Right cardiac atrium (tissue), 5 donors: ENCODE data around the gene MOGAT1. TPM values are rescaled to one million over a fixed set of nuclear protein-coding genes. Genes with fewer than 3 reads are reported as not detected.

Experiments
- ATAC-seq, 2 donors: fragments of 200-7000 bp; cut with Tn5 transposase; one replicate each; pipeline versions ENCODE4 v1.8.0 to v1.9.1; 2020; ENCODE audit warnings: moderate library complexity in 2 of 2, mild to moderate bottlenecking in 1 of 2
- DNase-seq, 3 donors: peaks; one replicate each; pipeline ENCODE4 v3.0.0-alpha.2; 2020
- H3K27ac ChIP-seq: one replicate; pipeline ENCODE4 v1.5.1; 2013; ENCODE audit warnings: mild to moderate bottlenecking, low read length, control low read depth, moderate library complexity
- H3K27me3 ChIP-seq: one replicate; pipeline ENCODE4 v1.6.1; 2013; ENCODE audit not compliant: control insufficient read depth, insufficient read depth
- H3K4me1 ChIP-seq: one replicate; pipeline ENCODE4 v1.6.1; 2013; ENCODE audit warnings: low read length; ENCODE audit not compliant: control insufficient read depth, insufficient read depth
- H3K4me3 ChIP-seq: one replicate; pipeline ENCODE4 v1.5.1; 2013; ENCODE audit warnings: low read length, control low read depth
- H3K9me3 ChIP-seq: one replicate; pipeline ENCODE4 v1.6.1; 2013; ENCODE audit warnings: low read length; ENCODE audit not compliant: control insufficient read depth
- WGBS: extraction: QIAGEN DNeasy Blood & Tissue Kit; methylation state at CpG from one replicate; pipeline ENCODE4 v1.1.7; 2013; 5-methylcytosine and 5-hydroxymethylcytosine counted together
- intact Hi-C, 4 donors: fragments of 100-400 bp; cut with DNase I; formaldehyde crosslinking; loops; one replicate each; pipeline versions ENCODE4 v1.11.0 to v1.14.0; 2022 to 2023
- polyA plus RNA-seq: library from polyadenylated mRNA; stranded (reverse); fragments of 200-250 nt; gene quantifications from one replicate; pipeline ENCODE4 v1.2.3, GENCODE V29; 2013
- total RNA-seq, 4 donors: library from RNA; stranded (reverse); fragmentation: NEBNext Ultra II Directional; extraction: Animal tissue kit (Norgen Biotek cat#: 25700); gene quantifications; one replicate each; pipeline ENCODE4 v1.2.1, GENCODE V29; 2021
- donor health status: healthy with polysubstance abuse.
- donor health status: DM: no; HTN: yes; CAD: no.
- donor health status: DM: no; HTN: no; CAD: no.
- donor health status: DM: no; HTN: yes; CAD: no; lungs with severe emphysema.
- donor health status: DM: yes; HTN: yes; CAD: no.

Gene MOGAT1
- total and polyA plus RNA-seq, 5 donors: 0.16 to 0.59 TPM; not detected in 3

DNA sequence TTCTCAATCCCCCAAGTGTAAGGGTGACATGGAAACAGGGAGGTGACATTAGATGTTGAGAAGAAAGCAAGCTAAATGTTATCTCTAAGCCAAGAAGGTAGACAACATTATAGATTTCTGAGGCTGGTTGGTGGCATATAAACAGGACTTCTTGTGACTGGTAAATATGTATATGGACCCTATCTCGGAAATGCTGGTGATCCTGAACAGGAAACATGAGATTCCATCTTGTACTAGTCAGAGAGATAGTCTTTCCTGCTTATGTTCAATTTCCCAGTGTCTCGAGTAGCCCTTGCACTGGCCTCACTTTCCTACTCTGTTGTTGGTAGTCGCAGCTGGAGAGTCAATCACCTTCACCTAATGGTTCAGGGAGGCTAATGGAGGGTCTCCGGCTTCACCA lies 26.8 kb downstream of the MOGAT1 start:
- no peak for DNase-seq
- H3K4me3 ChIP-seq: no peak overlapping the region
- WGBS: 81% methylated on average over 4 of the region's 4 CpGs

GRCh38 chr2:222701233-222701632 lies 29.8 kb downstream of the MOGAT1 start:
- intact Hi-C loops: loop anchor here in 1 of 4 donors (10.0 kb wide), 1 partner anchor 164 kb away; the partner anchor contains the start of gene ACSL3
- 50% methylated on average over 1 of the region's 1 CpG for WGBS

More for the DNA sequence above, 26.8 kb downstream of the MOGAT1 start:
- Histone ChIP-seq H3K9me3 (no peaks in the 10 kb centered on the region), H3K27ac (no peak overlapping the region), H3K27me3 (no peaks in the 10 kb centered on the region), H3K4me1 (no peaks in the 10 kb centered on the region)
- ATAC-seq: no peak
- intact Hi-C loops: no loop called here

DNA sequence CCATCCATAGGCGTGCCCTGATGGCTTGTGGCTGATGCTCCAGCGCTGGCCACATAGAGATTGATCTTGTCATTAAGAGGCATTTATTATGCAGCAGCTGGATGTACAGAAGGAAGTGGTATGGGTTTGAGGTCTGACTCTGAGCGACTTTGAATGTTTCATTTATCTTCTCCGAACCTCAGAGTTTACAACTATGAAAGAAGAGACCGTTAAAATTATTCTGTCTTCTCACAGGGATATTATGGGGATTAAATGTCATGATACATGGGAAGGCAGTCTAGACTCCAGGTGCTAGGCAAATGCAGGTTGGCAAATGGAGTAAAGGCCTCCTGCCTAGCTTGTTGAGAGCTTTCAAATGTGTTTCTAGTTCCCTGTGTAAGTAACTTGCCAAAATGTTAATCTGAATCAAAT lies 30.3 kb downstream of the MOGAT1 start:
- Histone ChIP-seq H3K4me3 (no peak overlapping the region), H3K4me1 (peaks cover 2% of the 10 kb centered on the region), H3K27ac (no peak overlapping the region), H3K9me3 (no peaks in the 10 kb centered on the region), H3K27me3 (no peaks in the 10 kb centered on the region)
- WGBS: 70% methylated on average over 5 of the region's 5 CpGs
- intact Hi-C loops: loop anchor here in 1 of 4 donors (10.0 kb wide), 1 partner anchor 163 kb away; the partner anchor contains the start of gene ACSL3
- DNase-seq (no peak), ATAC-seq (no peak)

More at GRCh38 chr2:222701233-222701632, 29.8 kb downstream of the MOGAT1 start:
- ATAC-seq (no peak), DNase-seq (no peak)
- Histone ChIP-seq H3K4me3 (no peak overlapping the region), H3K4me1 (peaks cover 2% of the 10 kb centered on the region), H3K27me3 (no peaks in the 10 kb centered on the region), H3K27ac (no peak overlapping the region), H3K9me3 (no peaks in the 10 kb centered on the region)

GRCh38 chr2:222703091-222703490 lies 31.6 kb downstream of the MOGAT1 start:
- peak in 1 of 2 donors; percentile 61 for ATAC-seq
- H3K27me3 ChIP-seq: no peaks in the 10 kb centered on the region
- 36% methylated on average over 2 of the region's 2 CpGs for WGBS
- H3K9me3 ChIP-seq: no peaks in the 10 kb centered on the region
- no peak overlapping the region for H3K27ac ChIP-seq
- no peak for DNase-seq
- intact Hi-C loops: loop anchor here in 1 of 4 donors (10.0 kb wide), 1 partner anchor 162 kb away; the partner anchor contains the start of gene ACSL3
- H3K4me1 ChIP-seq: peaks cover 2% of the 10 kb centered on the region
- H3K4me3 ChIP-seq: no peak overlapping the region

DNA sequence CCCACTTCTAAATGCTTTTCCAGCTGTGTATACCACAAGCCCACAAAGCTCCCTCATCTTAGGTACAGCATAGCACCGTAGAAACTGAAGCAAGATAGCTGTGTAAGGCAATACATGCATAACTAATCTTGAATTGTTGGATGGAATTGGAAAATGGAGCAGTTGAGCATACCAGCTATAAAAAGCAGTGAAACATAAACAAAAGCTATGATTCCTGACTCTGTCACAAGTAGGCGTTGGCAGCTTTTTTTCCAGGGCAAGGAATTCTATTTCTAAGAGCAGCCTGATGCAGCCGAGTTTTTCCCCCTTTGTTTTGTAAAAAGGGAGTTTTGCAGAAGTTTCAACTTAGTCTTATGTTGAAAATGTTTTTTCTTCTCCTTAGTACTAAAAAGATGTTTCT lies 32.4 kb downstream of the MOGAT1 start:
- H3K27me3 ChIP-seq: no peaks in the 10 kb centered on the region
- no peak overlapping the region for H3K4me3 ChIP-seq
- WGBS: 62% methylated on average over 3 of the region's 3 CpGs
- H3K9me3 ChIP-seq: no peaks in the 10 kb centered on the region
- H3K4me1 ChIP-seq: peaks cover 2% of the 10 kb centered on the region
- DNase-seq (no peak), ATAC-seq (peak in 1 of 2 donors; percentile 53)
- intact Hi-C loops: loop anchor here in 1 of 4 donors (10.0 kb wide), 1 partner anchor 161 kb away; the partner anchor contains the start of gene ACSL3
- no peak overlapping the region for H3K27ac ChIP-seq

DNA sequence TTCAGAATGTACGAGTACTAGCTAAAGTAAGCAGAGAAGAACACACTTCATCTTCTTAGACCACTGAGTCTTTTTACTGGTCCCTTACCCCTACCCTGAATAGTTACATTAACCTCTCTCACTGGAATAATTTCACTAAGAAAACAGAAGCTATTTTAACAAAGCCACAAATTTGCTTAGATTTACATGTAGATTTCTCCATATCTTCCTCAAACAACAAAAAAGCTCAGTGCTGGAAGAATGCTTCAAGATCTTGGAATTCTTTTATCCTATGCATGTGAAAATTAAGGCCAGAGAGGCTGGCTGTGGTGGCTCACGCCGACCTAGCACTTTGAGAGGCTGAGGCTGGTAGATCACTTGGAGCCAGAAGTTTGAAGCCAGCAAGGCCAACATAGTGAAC lies 35.2 kb downstream of the MOGAT1 start:
- Histone ChIP-seq H3K4me1 (peaks cover 5% of the 10 kb centered on the region), H3K9me3 (no peaks in the 10 kb centered on the region), H3K27ac (no peak overlapping the region), H3K27me3 (no peaks in the 10 kb centered on the region), H3K4me3 (no peak overlapping the region)
- 89% methylated on average over 3 of the region's 3 CpGs for WGBS
- intact Hi-C loops: loop anchor here (5.0 to 10.0 kb wide), 3 partner anchors 158 to 201 kb away; partner anchors contain the start of gene ACSL3 (in 1 of the 4)
- no peak for ATAC-seq
- no peak for DNase-seq

DNA sequence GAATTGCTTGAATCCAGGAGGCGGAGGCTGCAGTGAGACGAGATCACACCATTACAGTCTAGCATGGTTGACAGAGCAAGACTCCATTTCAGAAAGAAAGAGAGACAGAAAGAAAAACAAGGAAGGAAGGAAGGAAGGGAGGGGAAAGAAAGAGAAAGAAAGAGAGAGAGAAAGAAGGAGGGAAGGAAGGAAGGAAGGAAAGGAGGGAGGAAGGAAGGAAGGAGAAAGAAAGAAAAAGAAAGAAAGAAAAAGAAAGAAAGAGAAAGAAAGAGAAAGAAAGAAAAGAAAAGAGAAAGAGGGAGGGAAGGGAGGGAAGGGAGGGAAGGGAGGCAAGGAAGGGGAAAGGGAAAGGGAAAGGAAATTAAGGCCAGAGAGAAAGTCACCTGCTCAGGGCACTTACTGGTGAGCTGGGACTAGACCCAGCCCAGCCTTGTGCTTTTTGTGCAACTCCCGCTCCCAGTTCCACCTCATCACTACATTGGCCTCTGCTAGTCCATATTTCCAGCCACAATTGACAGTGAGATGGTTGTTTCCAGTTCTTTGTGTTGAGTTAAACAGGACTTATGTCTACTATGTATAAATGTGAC lies 35.7 kb downstream of the MOGAT1 start:
- Histone ChIP-seq H3K9me3 (no peaks in the 10 kb centered on the region), H3K4me1 (peaks cover 5% of the 10 kb centered on the region), H3K27ac (no peak overlapping the region), H3K27me3 (no peaks in the 10 kb centered on the region), H3K4me3 (no peak overlapping the region)
- intact Hi-C loops: loop anchor here (5.0 to 10.0 kb wide), 3 partner anchors 158 to 200 kb away; partner anchors contain the start of gene ACSL3 (in 1 of the 4)
- ATAC-seq (no peak), DNase-seq (no peak)
- 94% methylated on average over 3 of the region's 3 CpGs for WGBS

GRCh38 chr2:222707689-222708273 lies 36.3 kb downstream of the MOGAT1 start:
- Histone ChIP-seq H3K4me3 (no peak overlapping the region), H3K27ac (no peak overlapping the region), H3K27me3 (no peaks in the 10 kb centered on the region), H3K4me1 (peaks cover 5% of the 10 kb centered on the region), H3K9me3 (no peaks in the 10 kb centered on the region)
- intact Hi-C loops: loop anchor here (2.0 to 10.0 kb wide), 4 partner anchors 153 to 200 kb away; partner anchors contain the start of gene ACSL3 (in 2 of the 4)
- no peak for DNase-seq
- ATAC-seq: no peak
- WGBS: 50% methylated on average over 10 of the region's 10 CpGs

- Histone ChIP-seq H3K27ac (no peak overlapping the region), H3K4me3 (no peak overlapping the region), H3K9me3 (no peaks in the 10 kb centered on the region)
Measured at GRCh38 chr2:222708274-222708710, 36.8 kb downstream of the MOGAT1 start.

DNA sequence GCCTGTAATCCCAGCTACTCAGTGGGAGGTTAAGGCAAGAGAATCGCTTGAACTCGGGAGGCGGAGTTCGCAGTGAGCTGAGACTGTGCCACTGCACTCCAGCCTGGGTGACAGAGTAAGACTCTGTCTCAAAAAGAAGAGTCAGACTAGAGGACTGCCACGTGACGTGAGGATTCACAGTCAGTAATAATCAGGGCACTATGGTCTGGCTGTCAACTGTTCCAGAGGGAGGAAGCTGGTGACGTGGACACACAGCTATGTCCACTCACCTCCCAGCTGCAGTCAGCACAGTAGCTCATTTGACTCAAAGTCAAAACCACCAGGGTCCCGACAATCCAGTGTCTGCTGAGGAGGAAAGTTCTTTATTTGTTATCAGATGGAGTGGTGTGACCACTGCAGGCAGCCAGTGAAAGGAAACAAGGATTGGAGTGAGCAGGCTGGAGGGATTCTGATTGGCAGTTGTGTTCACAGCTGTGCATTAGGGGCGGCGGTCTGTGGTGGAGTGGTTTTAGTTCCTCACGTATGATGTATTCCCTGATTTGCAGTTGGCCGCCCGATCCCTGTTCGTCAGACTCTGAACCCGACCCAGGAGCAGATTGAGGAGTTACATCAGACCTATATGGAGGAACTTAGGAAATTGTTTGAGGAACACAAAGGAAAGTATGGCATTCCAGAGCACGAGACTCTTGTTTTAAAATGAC lies 37.9 kb downstream of the MOGAT1 start:
- Histone ChIP-seq H3K4me1 (peaks cover 3% of the 10 kb centered on the region), H3K27me3 (no peaks in the 10 kb centered on the region), H3K9me3 (no peaks in the 10 kb centered on the region), H3K4me3 (peak overlapping the region; percentile 46), H3K27ac (peak overlapping the region; percentile 84)
- intact Hi-C loops: loop anchor here (2.0 to 10.0 kb wide), 4 partner anchors 151 to 198 kb away; partner anchors contain the start of gene ACSL3 (in 2 of the 4)
- DNase-seq (peak; percentile 68 to 82 (median 75)), ATAC-seq (peak; percentile 92 to 98)
- WGBS: 10% methylated on average over 16 of the region's 16 CpGs

More at GRCh38 chr2:222708274-222708710, 36.8 kb downstream of the MOGAT1 start:
- WGBS: 15% methylated on average over 12 of the region's 12 CpGs
- intact Hi-C loops: loop anchor here (2.0 to 10.0 kb wide), 4 partner anchors 153 to 199 kb away; partner anchors contain the start of gene ACSL3 (in 2 of the 4)
- Histone ChIP-seq H3K4me1 (peaks cover 5% of the 10 kb centered on the region), H3K27me3 (no peaks in the 10 kb centered on the region)
- DNase-seq (peak; percentile 80 to 93 (median 91)), ATAC-seq (peak; percentile 66 to 67)
